ENCODE results near the gene BRWD1.

BRWD1 gene

DNA sequence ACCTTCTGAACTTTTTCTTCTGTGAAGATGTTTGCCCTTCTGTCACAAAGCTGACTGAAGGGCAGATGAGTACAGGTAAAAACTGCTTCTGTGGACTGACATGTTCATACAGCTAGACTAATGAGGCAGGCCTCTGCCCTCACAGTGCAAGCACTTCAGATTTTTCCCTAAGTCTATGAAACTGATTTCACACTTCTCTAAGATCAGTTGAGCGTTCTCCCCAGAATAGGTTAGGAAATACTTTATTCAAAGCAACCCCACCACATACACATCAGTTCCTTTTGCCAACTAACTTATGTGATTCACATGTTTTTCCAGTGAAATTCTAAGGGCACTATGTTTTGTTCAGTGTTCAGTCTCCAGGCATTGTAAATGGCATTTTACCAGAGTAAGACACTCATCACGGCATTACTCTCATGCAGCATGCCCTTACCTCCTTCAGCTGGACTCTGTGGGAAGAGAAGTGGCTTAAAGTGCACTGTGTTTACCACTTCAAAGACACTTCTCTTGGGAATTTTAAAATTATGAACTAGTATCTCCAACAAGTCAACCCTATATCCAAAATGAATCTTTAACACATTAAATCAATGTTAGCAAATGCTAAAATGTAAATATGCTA, 124.8 kb downstream of the BRWD1 start:
- no peaks in the 10 kb centered on the region for H3K27me3 ChIP-seq (ENCODE audit: control insufficient read depth in 5 of 5, insufficient read depth in 4 of 5, low read length in 5 of 5)
- no peak overlapping the region for H3K4me3 ChIP-seq (ENCODE audit: low read depth in 1 of 5, low read length in 5 of 5)
- H3K4me1 ChIP-seq (ENCODE audit: control insufficient read depth in 5 of 5, insufficient read depth in 5 of 5, low read length in 5 of 5) = peaks cover 0 to 14% (median 6%) of the 10 kb centered on the region in 5 donors
- H3K9ac ChIP-seq (ENCODE audit: low read length in 5 of 5) = no peak overlapping the region
- peaks cover 0 to 7% (median 3%) of the 10 kb centered on the region in 5 donors for H3K36me3 ChIP-seq (ENCODE audit: control insufficient read depth in 5 of 5, insufficient read depth in 5 of 5, low read length in 5 of 5)
- H3K9me3 ChIP-seq (ENCODE audit: control insufficient read depth in 5 of 5, low read length in 5 of 5) = no peaks in the 10 kb centered on the region
- no peak overlapping the region for H3K27ac ChIP-seq (ENCODE audit: low read depth, low read length)

DNA sequence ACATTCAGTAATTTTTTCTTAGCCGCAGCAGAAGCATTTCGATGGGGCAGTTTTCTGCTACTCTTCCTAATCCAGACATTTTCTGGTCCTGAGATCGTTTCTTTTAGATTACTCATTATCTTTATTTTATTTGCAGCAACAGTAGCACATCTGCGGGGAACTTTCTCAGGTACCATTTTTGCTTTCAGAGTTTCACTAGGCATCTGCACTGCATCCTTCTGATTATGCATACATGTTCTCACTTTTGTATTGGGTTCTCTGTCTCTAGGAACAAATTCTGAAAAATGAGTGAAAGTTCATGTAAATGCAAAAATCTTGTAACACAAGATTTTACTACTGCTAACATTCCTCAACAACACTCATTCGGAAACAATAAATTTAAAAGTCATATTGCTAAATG, 126.3 kb downstream of the BRWD1 start:
- no peaks in the 10 kb centered on the region for H3K9me3 ChIP-seq (ENCODE audit: control insufficient read depth in 5 of 5, low read length in 5 of 5)
- no peak overlapping the region for H3K27ac ChIP-seq (ENCODE audit: low read depth, low read length)
- no peak overlapping the region for H3K4me3 ChIP-seq (ENCODE audit: low read depth in 1 of 5, low read length in 5 of 5)
- peaks cover 2 to 23% (median 15%) of the 10 kb centered on the region in 5 donors for H3K4me1 ChIP-seq (ENCODE audit: control insufficient read depth in 5 of 5, insufficient read depth in 5 of 5, low read length in 5 of 5)
- no peaks in the 10 kb centered on the region for H3K36me3 ChIP-seq (ENCODE audit: control insufficient read depth in 5 of 5, insufficient read depth in 5 of 5, low read length in 5 of 5)
- H3K9ac ChIP-seq (ENCODE audit: low read length in 5 of 5) = no peak overlapping the region
- H3K27me3 ChIP-seq (ENCODE audit: control insufficient read depth in 5 of 5, insufficient read depth in 4 of 5, low read length in 5 of 5) = no peaks in the 10 kb centered on the region

DNA sequence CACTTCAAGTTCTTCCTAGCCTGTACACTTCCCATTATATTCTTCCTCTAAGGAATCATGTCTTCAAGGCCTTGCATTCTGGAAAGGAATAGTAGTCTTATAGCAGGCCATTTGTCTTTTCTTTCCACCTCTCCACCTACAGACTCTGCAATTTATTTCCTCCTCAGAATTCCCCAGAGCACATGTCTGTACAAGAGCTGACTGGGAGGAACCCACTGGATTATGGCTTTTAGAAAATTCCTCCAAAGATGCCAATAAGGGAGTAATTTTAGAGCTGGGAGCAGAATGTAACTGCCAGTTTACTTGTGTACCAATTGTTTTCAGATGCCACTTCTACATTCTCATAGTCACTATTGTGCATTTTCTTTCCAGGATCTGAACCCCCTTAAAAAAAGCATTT, 126.8 kb downstream of the BRWD1 start:
- peaks cover 3 to 27% (median 18%) of the 10 kb centered on the region in 5 donors for H3K4me1 ChIP-seq (ENCODE audit: control insufficient read depth in 5 of 5, insufficient read depth in 5 of 5, low read length in 5 of 5)
- H3K4me3 ChIP-seq (ENCODE audit: low read depth in 1 of 5, low read length in 5 of 5) = no peak overlapping the region
- no peaks in the 10 kb centered on the region for H3K9me3 ChIP-seq (ENCODE audit: control insufficient read depth in 5 of 5, low read length in 5 of 5)
- no peaks in the 10 kb centered on the region for H3K27me3 ChIP-seq (ENCODE audit: control insufficient read depth in 5 of 5, insufficient read depth in 4 of 5, low read length in 5 of 5)
- no peak overlapping the region for H3K27ac ChIP-seq (ENCODE audit: low read depth, low read length)
- no peaks in the 10 kb centered on the region for H3K36me3 ChIP-seq (ENCODE audit: control insufficient read depth in 5 of 5, insufficient read depth in 5 of 5, low read length in 5 of 5)
- H3K9ac ChIP-seq (ENCODE audit: low read length in 5 of 5) = no peak overlapping the region

DNA sequence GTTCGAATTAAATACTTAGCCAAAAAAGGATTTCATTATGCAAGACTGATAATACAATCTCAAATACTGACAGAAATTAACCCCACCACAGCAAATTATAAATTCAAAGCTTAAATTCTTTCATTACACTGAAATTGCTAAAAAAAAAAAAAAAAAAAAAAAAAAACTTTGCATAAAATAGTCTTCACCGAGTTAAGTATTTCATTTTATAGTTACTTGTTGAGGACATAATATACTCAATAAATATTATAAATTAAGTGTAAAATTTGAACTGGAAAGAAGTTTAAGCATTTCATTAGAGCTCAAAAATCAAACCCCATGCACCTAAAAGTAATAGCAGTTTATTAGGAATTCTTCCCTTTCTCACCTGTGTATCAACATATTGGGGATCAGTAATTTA, 128.3 kb downstream of the BRWD1 start:
- H3K9me3 ChIP-seq (ENCODE audit: control insufficient read depth in 5 of 5, low read length in 5 of 5) = no peaks in the 10 kb centered on the region
- H3K27ac ChIP-seq (ENCODE audit: low read depth, low read length) = no peak overlapping the region

DNA sequence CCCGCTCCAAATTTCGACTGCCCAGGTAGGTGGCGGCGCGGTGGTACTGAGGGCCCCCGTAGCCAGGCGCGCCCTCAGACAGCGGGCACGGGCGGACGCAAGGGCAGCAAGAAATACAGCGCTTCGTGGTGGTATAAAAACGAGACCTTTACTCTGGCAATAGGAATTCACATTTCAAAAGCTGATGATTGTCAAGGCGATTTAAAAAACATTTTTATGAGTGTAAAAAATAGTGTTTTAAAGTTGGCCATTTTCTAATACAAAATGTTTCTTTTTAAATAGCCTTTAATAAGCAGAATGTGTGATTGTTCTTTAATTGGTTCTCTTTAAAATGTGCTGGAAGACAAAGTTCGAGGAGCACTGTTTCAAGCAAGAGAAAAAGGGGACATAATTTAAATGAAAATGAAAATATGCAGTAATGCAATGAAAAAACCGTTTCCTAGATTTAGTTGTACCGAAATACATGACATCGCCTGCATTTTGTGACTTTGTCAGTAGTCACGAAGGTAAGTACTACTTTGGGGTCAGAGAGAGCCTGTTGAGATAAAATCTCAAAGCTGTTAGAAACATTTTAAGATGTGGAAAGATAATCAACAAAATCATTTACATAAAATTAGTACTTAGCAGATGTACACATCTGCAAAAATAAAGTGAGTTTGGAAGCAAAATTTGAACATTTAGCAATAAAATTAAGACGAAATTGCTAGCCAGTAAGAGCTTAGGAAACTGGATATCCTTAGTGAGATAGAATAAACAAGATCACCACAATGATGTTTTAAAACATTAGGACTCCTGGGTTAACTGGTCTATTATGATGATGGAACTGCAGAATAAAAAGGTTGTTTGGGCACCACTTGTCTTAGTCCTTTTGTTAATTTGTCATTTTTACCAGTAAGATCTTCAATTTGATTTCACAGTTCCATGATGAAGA, 129.1 kb downstream of the BRWD1 start:
- H3K9ac ChIP-seq (ENCODE audit: low read length in 5 of 5) = peak overlapping the region; percentile 71 to 91 (median 77)
- H3K36me3 ChIP-seq (ENCODE audit: control insufficient read depth in 5 of 5, insufficient read depth in 5 of 5, low read length in 5 of 5) = peaks cover 0 to 6% (median 0%) of the 10 kb centered on the region in 5 donors
- H3K27ac ChIP-seq (ENCODE audit: low read depth, low read length) = peak overlapping the region; percentile 89
- peaks cover 3 to 27% (median 18%) of the 10 kb centered on the region in 5 donors for H3K4me1 ChIP-seq (ENCODE audit: control insufficient read depth in 5 of 5, insufficient read depth in 5 of 5, low read length in 5 of 5)
- H3K4me3 ChIP-seq (ENCODE audit: low read depth in 1 of 5, low read length in 5 of 5) = peak overlapping the region; percentile 64 to 96 (median 89)
- H3K9me3 ChIP-seq (ENCODE audit: control insufficient read depth in 5 of 5, low read length in 5 of 5) = no peaks in the 10 kb centered on the region
- H3K27me3 ChIP-seq (ENCODE audit: control insufficient read depth in 5 of 5, insufficient read depth in 4 of 5, low read length in 5 of 5) = no peaks in the 10 kb centered on the region

More for the DNA sequence above, 128.3 kb downstream of the BRWD1 start:
- no peak overlapping the region for H3K4me3 ChIP-seq (ENCODE audit: low read depth in 1 of 5, low read length in 5 of 5)
- peaks cover 3 to 27% (median 18%) of the 10 kb centered on the region in 5 donors for H3K4me1 ChIP-seq (ENCODE audit: control insufficient read depth in 5 of 5, insufficient read depth in 5 of 5, low read length in 5 of 5)
- no peaks in the 10 kb centered on the region for H3K36me3 ChIP-seq (ENCODE audit: control insufficient read depth in 5 of 5, insufficient read depth in 5 of 5, low read length in 5 of 5)
- H3K27me3 ChIP-seq (ENCODE audit: control insufficient read depth in 5 of 5, insufficient read depth in 4 of 5, low read length in 5 of 5) = no peaks in the 10 kb centered on the region
- H3K9ac ChIP-seq (ENCODE audit: low read length in 5 of 5) = no peak overlapping the region

DNA sequence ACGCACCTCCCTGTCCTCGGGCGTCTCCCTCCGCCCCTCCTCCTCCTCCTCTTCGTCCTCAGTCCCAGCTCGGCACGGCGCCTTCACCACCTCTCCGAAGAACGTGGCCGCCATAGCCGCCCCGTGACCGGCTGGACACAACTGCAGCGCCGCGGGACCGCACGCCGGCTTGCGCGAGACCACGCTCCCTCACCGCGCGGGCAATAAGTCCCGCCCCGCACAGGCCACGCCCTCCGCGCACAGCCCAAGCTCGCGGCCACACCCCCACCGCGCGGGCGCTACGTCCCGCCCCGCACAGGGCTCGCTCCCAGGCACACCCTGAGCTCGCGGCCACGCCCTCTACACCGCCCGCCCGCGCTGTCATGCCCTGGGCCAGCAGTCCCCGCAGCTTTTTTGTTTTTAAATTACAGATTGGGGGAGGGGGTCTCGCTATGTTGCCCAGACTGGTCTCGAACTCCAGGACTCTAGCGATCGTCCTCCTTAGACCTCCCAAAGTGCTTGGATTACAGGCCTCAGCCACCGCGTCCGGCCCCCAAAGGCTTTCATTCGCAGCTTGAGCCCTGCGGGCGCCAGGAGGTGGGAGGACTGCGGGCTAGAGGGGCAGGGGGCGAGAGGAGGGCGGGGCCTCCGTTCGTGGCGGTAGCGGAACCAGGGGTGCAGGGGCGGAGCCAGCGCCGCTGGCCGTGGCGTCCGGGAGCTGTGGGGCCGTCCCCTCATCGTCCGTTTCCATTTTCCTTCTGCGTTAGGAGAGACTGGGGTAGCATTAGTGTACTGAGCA, 130.0 kb downstream of the BRWD1 start, which contains the start of gene PSMG1:
TSS of gene PSMG1 (minus strand) at position 180 of the 778 bp plus-strand sequence. CDS start at position 114, 66 bp downstream.
- H3K36me3 ChIP-seq (ENCODE audit: control insufficient read depth in 5 of 5, insufficient read depth in 5 of 5, low read length in 5 of 5) = peaks cover 0 to 8% (median 0%) of the 10 kb centered on the region in 5 donors
- H3K4me3 ChIP-seq (ENCODE audit: low read depth in 1 of 5, low read length in 5 of 5) = peak within 1 kb of the TSS; percentile 79 to 96 (median 89)
- no peaks in the 10 kb centered on the region for H3K9me3 ChIP-seq (ENCODE audit: control insufficient read depth in 5 of 5, low read length in 5 of 5)
- peaks cover 3 to 27% (median 18%) of the 10 kb centered on the region in 5 donors for H3K4me1 ChIP-seq (ENCODE audit: control insufficient read depth in 5 of 5, insufficient read depth in 5 of 5, low read length in 5 of 5)
- H3K27me3 ChIP-seq (ENCODE audit: control insufficient read depth in 5 of 5, insufficient read depth in 4 of 5, low read length in 5 of 5) = no peaks in the 10 kb centered on the region
- H3K27ac ChIP-seq (ENCODE audit: low read depth, low read length) = peak within 1 kb of the TSS; percentile 89
- H3K9ac ChIP-seq (ENCODE audit: low read length in 5 of 5) = peak within 1 kb of the TSS; percentile 76 to 91 (median 77)

DNA sequence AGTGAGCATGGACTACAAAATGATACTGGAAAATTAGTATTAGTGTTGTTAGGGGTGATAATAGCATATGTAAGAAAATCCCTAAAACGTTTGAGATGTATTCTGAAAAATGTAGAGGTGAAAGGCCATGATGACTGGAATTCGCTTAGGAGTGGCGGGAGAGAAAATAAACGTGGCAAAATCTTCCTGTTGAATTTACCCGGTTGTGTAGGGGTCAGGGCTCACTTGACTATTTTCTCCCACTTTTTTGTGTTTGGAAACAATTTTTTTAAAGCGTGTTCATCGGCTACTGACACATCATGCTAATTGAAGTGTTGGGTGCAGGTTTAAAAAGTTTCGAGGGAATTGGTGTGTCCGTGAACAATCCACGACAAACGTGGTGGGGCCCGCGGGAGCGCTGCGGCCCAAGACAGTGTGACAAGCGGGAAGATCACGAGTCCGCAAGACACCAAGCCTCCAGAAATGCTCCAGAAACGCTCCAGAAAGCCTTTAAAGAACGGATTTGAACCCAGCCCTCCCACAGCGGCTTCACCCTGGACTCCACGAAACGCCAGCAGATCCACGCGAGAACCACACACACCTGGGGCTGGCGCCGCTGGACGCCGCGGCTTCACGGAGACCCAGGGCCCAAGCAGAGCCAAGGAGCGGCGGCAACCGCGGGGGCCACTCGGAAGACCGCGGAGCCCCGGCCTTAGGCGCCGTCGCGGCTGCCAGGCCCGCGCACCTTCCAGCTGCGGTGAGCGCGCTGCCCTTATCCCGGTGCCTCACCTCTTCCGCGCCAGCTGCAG, 130.8 kb downstream of the BRWD1 start:
- Histone ChIP-seq H3K36me3 (ENCODE audit: control insufficient read depth in 5 of 5, insufficient read depth in 5 of 5, low read length in 5 of 5) (peaks cover 0 to 12% (median 0%) of the 10 kb centered on the region in 5 donors), H3K27ac (ENCODE audit: low read depth, low read length) (peak overlapping the region; percentile 89), H3K27me3 (ENCODE audit: control insufficient read depth in 5 of 5, insufficient read depth in 4 of 5, low read length in 5 of 5) (no peaks in the 10 kb centered on the region)

DNA sequence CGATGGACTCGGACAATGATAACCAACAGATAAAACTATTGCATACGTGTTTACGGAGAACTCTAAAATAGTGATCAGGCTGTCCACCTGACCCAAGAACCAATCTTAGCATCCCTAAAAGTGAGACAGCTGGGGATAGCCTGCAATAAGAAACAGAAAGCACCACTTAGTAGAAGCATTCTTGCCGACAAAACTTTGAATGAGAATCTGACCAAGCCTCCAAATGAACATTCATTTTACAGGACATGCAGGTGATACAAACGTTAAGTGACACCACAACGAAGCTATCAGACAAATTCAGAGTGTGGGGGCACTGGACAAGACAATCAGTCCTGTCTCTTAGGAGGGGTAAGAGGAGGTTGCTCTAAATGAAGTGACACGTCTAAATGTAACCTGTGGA, 131.4 kb downstream of the BRWD1 start:
- Histone ChIP-seq H3K4me1 (ENCODE audit: control insufficient read depth in 5 of 5, insufficient read depth in 5 of 5, low read length in 5 of 5) (peaks cover 3 to 25% (median 18%) of the 10 kb centered on the region in 5 donors), H3K9ac (ENCODE audit: low read length in 5 of 5) (peak overlapping the region in 4 of 5 donors; percentile 77 to 91 (median 82)), H3K27ac (ENCODE audit: low read depth, low read length) (no peak overlapping the region), H3K4me3 (ENCODE audit: low read depth in 1 of 5, low read length in 5 of 5) (peak overlapping the region; percentile 79 to 96 (median 89)), H3K27me3 (ENCODE audit: control insufficient read depth in 5 of 5, insufficient read depth in 4 of 5, low read length in 5 of 5) (no peaks in the 10 kb centered on the region), H3K9me3 (ENCODE audit: control insufficient read depth in 5 of 5, low read length in 5 of 5) (no peaks in the 10 kb centered on the region), H3K36me3 (ENCODE audit: control insufficient read depth in 5 of 5, insufficient read depth in 5 of 5, low read length in 5 of 5) (peaks cover 0 to 17% (median 0%) of the 10 kb centered on the region in 5 donors)

More for the DNA sequence above, 130.8 kb downstream of the BRWD1 start:
- Histone ChIP-seq H3K9ac (ENCODE audit: low read length in 5 of 5) (peak overlapping the region; percentile 76 to 91 (median 77)), H3K4me1 (ENCODE audit: control insufficient read depth in 5 of 5, insufficient read depth in 5 of 5, low read length in 5 of 5) (peaks cover 3 to 27% (median 18%) of the 10 kb centered on the region in 5 donors), H3K9me3 (ENCODE audit: control insufficient read depth in 5 of 5, low read length in 5 of 5) (no peaks in the 10 kb centered on the region), H3K4me3 (ENCODE audit: low read depth in 1 of 5, low read length in 5 of 5) (peak overlapping the region; percentile 79 to 96 (median 89))

All from subcutaneous abdominal adipose tissue (tissue), 5 donors.